ENCODE measurements around the gene FGF7. TPM values are rescaled to one million over a fixed set of nuclear protein-coding genes. Genes with fewer than 3 reads are reported as not detected.

Gene FGF7
- total and polyA plus RNA-seq, 2 of the 8 experiments (the other 6 are each of a cell fraction or from before 2014, with no cell fraction given): not detected

- no peak overlapping the region for H3K9ac ChIP-seq (replicated peaks in 1 of 4; ENCODE audit: extremely low read depth in 1 of 4, low read depth in 3 of 4, low read length in 3 of 4)
- no peak overlapping the region for H3K23ac ChIP-seq (ENCODE audit: insufficient read length)
- H4K91ac ChIP-seq (replicated peaks; ENCODE audit: insufficient read length, low read length): no peak overlapping the region
- no peak overlapping the region for H2BK12ac ChIP-seq (ENCODE audit: low read depth, low read length)
- ChIA-PET POLR2A (ENCODE audit: partially characterized antibody) (no interaction called here), CTCF (ENCODE audit: partially characterized antibody) (no interaction called here)
- no peak overlapping the region for H2BK5ac ChIP-seq (ENCODE audit: low read depth, low read length)
- H3K79me2 ChIP-seq (ENCODE audit: control insufficient read depth in 1 of 2, insufficient read depth in 2 of 2, low read length in 2 of 2): no peaks in the 10 kb centered on the region
- no peaks in the 10 kb centered on the region for H3K27me3 ChIP-seq (replicated peaks in 1 of 4; ENCODE audit: control insufficient read depth in 3 of 4, extremely low read depth in 1 of 4, insufficient read depth in 3 of 4, low read length in 3 of 4)
- no peaks in the 10 kb centered on the region for H3K9me3 ChIP-seq (ENCODE audit: insufficient read depth in 2 of 2, low read depth in 1 of 2, low read length in 1 of 2)
- no peaks in the 10 kb centered on the region for H3K79me1 ChIP-seq (ENCODE audit: low read depth, low read length)
- no peak overlapping the region for H2AK5ac ChIP-seq (ENCODE audit: low read depth, low read length)
- H3K27ac ChIP-seq (ENCODE audit: low read depth, low read length): no peak overlapping the region
- H3K4me2 ChIP-seq (ENCODE audit: insufficient read depth in 1 of 2, low read depth in 2 of 2, low read length in 2 of 2): no peak overlapping the region
- no peak overlapping the region for H2BK20ac ChIP-seq (ENCODE audit: low read length)
- no peak for DNase-seq (ENCODE audit: low read depth in 1 of 2, low spot score in 2 of 2)
- no peak overlapping the region for H3K18ac ChIP-seq (ENCODE audit: extremely low read depth, low read length)
- no peaks in the 10 kb centered on the region for H4K20me1 ChIP-seq (replicated peaks in 1 of 2; ENCODE audit: control insufficient read depth in 1 of 2, insufficient read depth in 2 of 2, low read length in 2 of 2)
- H3K4me1 ChIP-seq (replicated peaks in 1 of 4; ENCODE audit: control insufficient read depth in 3 of 4, insufficient read depth in 4 of 4, low read length in 3 of 4): no peaks in the 10 kb centered on the region
- no peak for FAIRE-seq
- H4K8ac ChIP-seq (ENCODE audit: extremely low read depth, insufficient read depth, low read length): no peak overlapping the region
- no peaks in the 10 kb centered on the region for H3K23me2 ChIP-seq (ENCODE audit: low read depth, low read length)
- 85% methylated on average over 1 of the region's 1 CpG; no CpG with 5 or more reads in 1 of the 2 experiments for WGBS, 2 experiments (ENCODE audit: extremely low coverage in 1 of 2, insufficient coverage in 1 of 2, insufficient read length in 1 of 2, insufficient replicate concordance in 2 of 2, low coverage in 1 of 2, low lambda C conversion rate in 2 of 2, missing lambda C conversion rate in 1 of 2)
- no peak overlapping the region for H2BK120ac ChIP-seq (replicated peaks; ENCODE audit: low read depth, low read length)
- H3K56ac ChIP-seq (replicated peaks; ENCODE audit: insufficient read length, low read depth, low read length): no peak overlapping the region
- no peak overlapping the region for H4K5ac ChIP-seq (ENCODE audit: insufficient read length, low read depth, low read length)
- H2AFZ ChIP-seq (ENCODE audit: low read length): no peak overlapping the region
- H2BK15ac ChIP-seq (ENCODE audit: low read length): no peak overlapping the region
- no peak overlapping the region for H3K4me3 ChIP-seq (ENCODE audit: extremely low read depth in 1 of 4, insufficient read depth in 2 of 4, low read depth in 3 of 4, low read length in 4 of 4)
- no peaks in the 10 kb centered on the region for H3K36me3 ChIP-seq (ENCODE audit: control insufficient read depth in 2 of 4, insufficient read depth in 4 of 4, low read length in 3 of 4)
- H3K14ac ChIP-seq (ENCODE audit: insufficient read length): no peak overlapping the region
- H3K4ac ChIP-seq (replicated peaks; ENCODE audit: insufficient read length, low read depth, low read length): no peak overlapping the region
- TF ChIP-seq RBBP5 (IDR thresholded peaks at IDR 0.05; ENCODE audit: borderline replicate concordance, low read depth, low read length) (no peak), SIX5 (IDR thresholded peaks at IDR 0.05; ENCODE audit: low read depth, low read length) (no peak), ASH2L (IDR thresholded peaks at IDR 0.05; ENCODE audit: low read length) (no peak), YY1 (IDR thresholded peaks at IDR 0.05; ENCODE audit: low read depth, low read length) (no peak), PHF8 (conservative IDR thresholded peaks at IDR 0.05; ENCODE audit: low read depth, low read length) (no peak), KDM1A (IDR thresholded peaks at IDR 0.05; ENCODE audit: borderline replicate concordance, low read length) (no peak), JUN (IDR thresholded peaks at IDR 0.05; ENCODE audit: low read depth, low read length) (no peak), CEBPB (IDR thresholded peaks at IDR 0.05; ENCODE audit: low read depth, low read length) (no peak), CTCF (IDR thresholded peaks at IDR 0.05; ENCODE audit: control extremely low read depth in 1 of 3, insufficient read depth in 1 of 3, low read depth in 1 of 3, low read length in 3 of 3) (no peak), RXRA (IDR thresholded peaks at IDR 0.05; ENCODE audit: insufficient read depth, low read depth, low read length) (no peak), CBX8 (IDR thresholded peaks at IDR 0.05; ENCODE audit: borderline replicate concordance, low read depth, low read length) (no peak), SAP30 (IDR thresholded peaks at IDR 0.05; ENCODE audit: insufficient read depth, insufficient replicate concordance, low read length) (no peak)
Measured at GRCh38 chr15:49492830-49493229, 69.8 kb downstream of the FGF7 start.

Data from H1 (cell line).